Measurements from ENCODE around the gene GBP3.
"Not testable (repeated sequence)": the region's sequence is repeated elsewhere in the genome, so short reads cannot be mapped to it uniquely, and the experiment has no call there.

The GBP3 gene

GRCh38 chr1:89040315-89040626, 17.6 kb upstream of the GBP3 start:
- no peak for DNase-seq

- DNase-seq, result no peak
Observed at GRCh38 chr1:89037186-89037585, 14.5 kb upstream of the GBP3 start.

- no peak for DNase-seq
Observed at GRCh38 chr1:89035080-89035479, 12.4 kb upstream of the GBP3 start.

GRCh38 chr1:89034004-89034403, 11.3 kb upstream of the GBP3 start:
- DNase-seq, result peak; percentile 62

- not testable (repeated sequence) for DNase-seq
Observed at GRCh38 chr1:89029051-89029450, 6.4 kb upstream of the GBP3 start.

- DNase-seq, result no peak
Observed at GRCh38 chr1:89025928-89026327, 3.3 kb upstream of the GBP3 start.

- no peak for DNase-seq
Observed at GRCh38 chr1:89023026-89023425, 360 bp upstream of the GBP3 start.

GRCh38 chr1:89018318-89018717, 4.3 kb downstream of the GBP3 start:
- DNase-seq, result not testable (repeated sequence)

- no peak for DNase-seq
Observed at GRCh38 chr1:89008511-89008910, 14.2 kb downstream of the GBP3 start.

- DNase-seq, result no peak
Observed at GRCh38 chr1:89005286-89006151, 17.1 kb downstream of the GBP3 start.

- DNase-seq, result not testable (repeated sequence)
Observed at GRCh38 chr1:89002176-89002575, 20.5 kb downstream of the GBP3 start.

GRCh38 chr1:89001510-89001909, 21.2 kb downstream of the GBP3 start:
- no peak for DNase-seq

GRCh38 chr1:88998716-88999115, 23.9 kb downstream of the GBP3 start:
- peak; percentile 40 for DNase-seq

GRCh38 chr1:88990426-88990825, 32.2 kb downstream of the GBP3 start:
- no peak for DNase-seq

GRCh38 chr1:88985692-88986091, 37.0 kb downstream of the GBP3 start:
- DNase-seq, result no peak

- DNase-seq, result no peak
Observed at GRCh38 chr1:88985032-88985431, 37.6 kb downstream of the GBP3 start.

GRCh38 chr1:88984569-88984968, 38.1 kb downstream of the GBP3 start:
- DNase-seq, result no peak

- peak; percentile 14 for DNase-seq
Observed at GRCh38 chr1:88983791-88984559, 38.7 kb downstream of the GBP3 start.

- no peak for DNase-seq
Observed at GRCh38 chr1:88982055-88982454, 40.6 kb downstream of the GBP3 start.

- not testable (repeated sequence) for DNase-seq
Observed at GRCh38 chr1:88981506-88981905, 41.2 kb downstream of the GBP3 start.

GRCh38 chr1:88980870-88981269, 41.8 kb downstream of the GBP3 start:
- DNase-seq, result no peak

GRCh38 chr1:88979749-88980116, 42.9 kb downstream of the GBP3 start:
- DNase-seq, result no peak

GRCh38 chr1:88979054-88979748, 43.5 kb downstream of the GBP3 start:
- no peak for DNase-seq

GRCh38 chr1:88976235-88976634, 46.4 kb downstream of the GBP3 start:
- no peak for DNase-seq
